SHP77 (cell line): ENCODE results near the gene PMP22.

Source experiments
- DNase-seq, 2 experiments: peaks; one replicate each; lab custom pipeline; 2025; lab: John Stamatoyannopoulos, UW

The PMP22 gene

GRCh38 chr17:15274017-15274416 is 8.9 kb upstream of the PMP22 start:
- DNase-seq, result no peak

GRCh38 chr17:15273141-15273793 is 8.1 kb upstream of the PMP22 start:
- DNase-seq, result no peak

GRCh38 chr17:15271741-15272140 is 6.6 kb upstream of the PMP22 start:
- no peak for DNase-seq

GRCh38 chr17:15270628-15271381 is 5.7 kb upstream of the PMP22 start:
- DNase-seq, result no peak

- DNase-seq, result no peak
These were observed 4.6 kb upstream of the PMP22 start for GRCh38 chr17:15269780-15270089.

GRCh38 chr17:15269087-15269779 is 4.1 kb upstream of the PMP22 start:
- no peak for DNase-seq

- DNase-seq, result no peak
These were observed 3.3 kb upstream of the PMP22 start for GRCh38 chr17:15268461-15268860.

- DNase-seq, result no peak
These were observed 2.9 kb upstream of the PMP22 start for GRCh38 chr17:15267996-15268395.

- DNase-seq, result no peak
These were observed 1.4 kb upstream of the PMP22 start for GRCh38 chr17:15266325-15267125.

GRCh38 chr17:15264542-15264941 is 584 bp downstream of the PMP22 start:
- peak in 1 of 2 experiments; percentile 52 for DNase-seq

GRCh38 chr17:15263680-15264079 is 1.4 kb downstream of the PMP22 start:
- no peak for DNase-seq

GRCh38 chr17:15263206-15263579 is 1.9 kb downstream of the PMP22 start:
- DNase-seq, result no peak

GRCh38 chr17:15262291-15263205 is 2.6 kb downstream of the PMP22 start:
- DNase-seq, result no peak

GRCh38 chr17:15261802-15262290 is 3.3 kb downstream of the PMP22 start:
- DNase-seq, result no peak

GRCh38 chr17:15261258-15261801 is 3.8 kb downstream of the PMP22 start:
- DNase-seq, result peak; percentile 38 to 50

GRCh38 chr17:15260376-15261257 is 4.5 kb downstream of the PMP22 start:
- DNase-seq, result peak; percentile 78 to 85

- no peak for DNase-seq
These were observed 7.2 kb downstream of the PMP22 start for GRCh38 chr17:15257796-15258512.

GRCh38 chr17:15257258-15257788 is 7.8 kb downstream of the PMP22 start:
- peak; percentile 88 to 91 for DNase-seq

- no peak for DNase-seq
These were observed 8.4 kb downstream of the PMP22 start for GRCh38 chr17:15256689-15257088.
